Tibial artery (tissue), 4 donors: ENCODE data around the gene MFSD12.

ENCODE experiments used
- DNase-seq, 2 donors: peaks; one replicate each; pipeline ENCODE4 v3.0.0-alpha.2; 2019
- H3K27ac ChIP-seq, 2 donors: fragments of 200-600 bp; sonication (generic) in 1 of 2; 1 replicate in 1 of 2; 2 replicates in 1 of 2; pipeline ENCODE4 v1.5.1; 2018 to 2019; ENCODE audit warnings: mild to moderate bottlenecking in 1 of 2
- H3K27me3 ChIP-seq, 2 donors: fragments of 200-600 bp; sonication (generic) in 1 of 2; one replicate each; pipeline versions ENCODE4 v1.5.1 to v1.6.0; 2016 to 2019
- H3K36me3 ChIP-seq, 3 donors: fragments of 200-600 bp; sonication (generic) in 2 of 3; one replicate each; pipeline ENCODE4 v1.5.1; 2016 to 2019; ENCODE audit warnings: mild to moderate bottlenecking in 2 of 3
- H3K4me1 ChIP-seq, 4 donors: fragments of 200-600 bp; sonication (generic) in 2 of 4; 1 replicate in 3 of 4; 2 replicates in 1 of 4; pipeline ENCODE4 v1.5.1; 2016 to 2019
- H3K4me3 ChIP-seq, 2 donors: fragments of 200-600 bp; sonication (generic) in 1 of 2; 1 replicate in 1 of 2; 2 replicates in 1 of 2; pipeline ENCODE4 v1.5.1; 2018 to 2019; ENCODE audit warnings: mild to moderate bottlenecking in 2 of 2
- H3K9me3 ChIP-seq, 3 donors: fragments of 200-600 bp; sonication (generic) in 1 of 3; one replicate each; pipeline ENCODE4 v1.5.1; 2016 to 2019
- intact Hi-C: fragments of 100-400 bp; cut with DNase I; formaldehyde crosslinking; loops from one replicate; pipeline ENCODE4 v1.15.0; 2023; ENCODE audit warnings: low total_unique reads
- TF ChIP-seq, protein P1 (sequence below), 2 experiments: fragments of 200-600 bp in 1 of 2; fragments of 450-650 bp in 1 of 2; IDR thresholded peaks; one replicate each; pipeline ENCODE4 v1.5.1; 2017 to 2019; ENCODE audit warnings: antibody characterized with exemption in 2 of 2, mild to moderate bottlenecking in 1 of 2, moderate library complexity in 1 of 2

Gene MFSD12

GRCh38 chr19:3548606-3549005 is 8.8 kb downstream of the MFSD12 start:
- peaks cover 0 to 17% (median 3%) of the 10 kb centered on the region in 4 donors for H3K4me1 ChIP-seq
- TF ChIP-seq, protein P1, sequence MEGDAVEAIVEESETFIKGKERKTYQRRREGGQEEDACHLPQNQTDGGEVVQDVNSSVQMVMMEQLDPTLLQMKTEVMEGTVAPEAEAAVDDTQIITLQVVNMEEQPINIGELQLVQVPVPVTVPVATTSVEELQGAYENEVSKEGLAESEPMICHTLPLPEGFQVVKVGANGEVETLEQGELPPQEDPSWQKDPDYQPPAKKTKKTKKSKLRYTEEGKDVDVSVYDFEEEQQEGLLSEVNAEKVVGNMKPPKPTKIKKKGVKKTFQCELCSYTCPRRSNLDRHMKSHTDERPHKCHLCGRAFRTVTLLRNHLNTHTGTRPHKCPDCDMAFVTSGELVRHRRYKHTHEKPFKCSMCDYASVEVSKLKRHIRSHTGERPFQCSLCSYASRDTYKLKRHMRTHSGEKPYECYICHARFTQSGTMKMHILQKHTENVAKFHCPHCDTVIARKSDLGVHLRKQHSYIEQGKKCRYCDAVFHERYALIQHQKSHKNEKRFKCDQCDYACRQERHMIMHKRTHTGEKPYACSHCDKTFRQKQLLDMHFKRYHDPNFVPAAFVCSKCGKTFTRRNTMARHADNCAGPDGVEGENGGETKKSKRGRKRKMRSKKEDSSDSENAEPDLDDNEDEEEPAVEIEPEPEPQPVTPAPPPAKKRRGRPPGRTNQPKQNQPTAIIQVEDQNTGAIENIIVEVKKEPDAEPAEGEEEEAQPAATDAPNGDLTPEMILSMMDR (IDR thresholded peaks at IDR 0.05): no peak
- intact Hi-C loops: no loop called here
- H3K4me3 ChIP-seq: no peak overlapping the region
- H3K36me3 ChIP-seq: peaks cover 0 to 40% (median 7%) of the 10 kb centered on the region in 3 donors
- no peaks in the 10 kb centered on the region for H3K27me3 ChIP-seq
- no peaks in the 10 kb centered on the region for H3K9me3 ChIP-seq
- no peak for DNase-seq
- H3K27ac ChIP-seq: no peak overlapping the region

- intact Hi-C loops: no loop called here
- H3K4me3 ChIP-seq: no peak overlapping the region
- no peaks in the 10 kb centered on the region for H3K27me3 ChIP-seq
- TF ChIP-seq, protein P1 (IDR thresholded peaks at IDR 0.05): no peak
- H3K4me1 ChIP-seq: peaks cover 0 to 25% (median 9%) of the 10 kb centered on the region in 4 donors
- no peak overlapping the region for H3K27ac ChIP-seq
- no peaks in the 10 kb centered on the region for H3K9me3 ChIP-seq
- peaks cover 0 to 42% (median 7%) of the 10 kb centered on the region in 3 donors for H3K36me3 ChIP-seq
- peak in 1 of 2 donors; percentile 61 for DNase-seq
Measured at GRCh38 chr19:3547767-3548282, 9.6 kb downstream of the MFSD12 start.

DNA sequence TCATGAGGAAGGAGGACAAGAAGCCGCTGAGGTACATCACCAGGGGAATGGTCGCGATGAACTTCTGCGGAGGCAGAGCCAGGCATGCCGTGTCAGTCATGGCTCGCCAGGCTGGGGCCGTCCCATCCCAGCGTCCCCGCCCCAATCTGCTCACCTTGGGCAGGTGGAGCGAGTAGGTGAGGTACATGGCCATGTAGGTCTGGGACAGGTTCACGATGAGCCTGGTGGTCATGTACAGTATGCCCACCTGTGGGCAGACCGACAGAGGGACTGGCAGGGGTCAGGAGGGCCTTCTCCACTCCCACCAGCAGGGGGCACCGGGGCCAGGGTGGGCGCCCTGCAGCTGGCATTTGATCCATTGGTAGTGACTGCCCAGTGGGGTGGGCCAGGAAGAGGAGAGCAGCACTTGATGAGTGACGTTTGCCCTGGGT is 10.1 kb downstream of the MFSD12 start:
- intact Hi-C loops: no loop called here
- TF ChIP-seq, protein P1 (IDR thresholded peaks at IDR 0.05): peak in 1 of 2 experiments; percentile 39
- peak in 1 of 2 donors; percentile 67 for DNase-seq
- Histone ChIP-seq H3K4me3 (no peak overlapping the region), H3K9me3 (no peaks in the 10 kb centered on the region), H3K27me3 (no peaks in the 10 kb centered on the region), H3K27ac (no peak overlapping the region), H3K36me3 (peaks cover 0 to 46% (median 7%) of the 10 kb centered on the region in 3 donors), H3K4me1 (peaks cover 0 to 25% (median 10%) of the 10 kb centered on the region in 4 donors)

DNA sequence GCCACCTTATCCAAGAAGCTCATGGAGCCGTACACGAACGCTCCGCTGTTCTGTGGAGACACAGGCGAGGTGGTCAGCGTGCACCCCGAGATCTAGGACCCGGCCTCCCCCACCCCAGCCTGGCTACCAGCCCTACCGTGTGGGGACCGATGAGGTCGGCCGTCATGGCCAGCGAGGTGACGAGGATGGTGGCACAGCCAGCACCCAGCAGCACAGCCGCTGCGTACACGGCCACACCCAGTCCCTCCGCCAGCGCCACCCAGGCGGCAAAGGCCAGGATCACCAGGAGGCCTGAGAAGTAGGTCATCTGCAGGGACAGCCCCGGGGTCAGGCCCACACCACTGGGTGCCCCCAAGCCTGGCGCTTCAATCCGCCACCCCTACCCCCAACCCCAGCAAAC is 11.3 kb downstream of the MFSD12 start:
- TF ChIP-seq, protein P1 (IDR thresholded peaks at IDR 0.05): no peak
- peaks cover 0 to 21% (median 10%) of the 10 kb centered on the region in 4 donors for H3K4me1 ChIP-seq
- no peak overlapping the region for H3K27ac ChIP-seq
- H3K4me3 ChIP-seq: no peak overlapping the region
- intact Hi-C loops: no loop called here
- no peaks in the 10 kb centered on the region for H3K27me3 ChIP-seq
- peaks cover 0 to 46% (median 7%) of the 10 kb centered on the region in 3 donors for H3K36me3 ChIP-seq
- no peaks in the 10 kb centered on the region for H3K9me3 ChIP-seq
- DNase-seq: no peak

- H3K27ac ChIP-seq: no peak overlapping the region
- H3K9me3 ChIP-seq: no peaks in the 10 kb centered on the region
- TF ChIP-seq, protein P1 (IDR thresholded peaks at IDR 0.05): no peak
- H3K4me3 ChIP-seq: no peak overlapping the region
- peaks cover 0 to 43% (median 7%) of the 10 kb centered on the region in 3 donors for H3K36me3 ChIP-seq
- peaks cover 0 to 21% (median 10%) of the 10 kb centered on the region in 4 donors for H3K4me1 ChIP-seq
- no peaks in the 10 kb centered on the region for H3K27me3 ChIP-seq
- intact Hi-C loops: loop anchor here (1.0 kb wide), 1 partner anchor 73 kb away; no protein-coding TSS in a partner anchor
- no peak for DNase-seq
Measured at GRCh38 chr19:3545669-3546034, 11.7 kb downstream of the MFSD12 start.
